Activated CD4-positive, alpha-beta T cell treated with anti-CD3 and anti-CD28 coated beads, Interleukin-2, amount 10 ng/mL, durations not matched to agents 24 days and 14 days (primary cell): ENCODE data around the gene RABGEF1. TPM values are rescaled to one million over a fixed set of nuclear protein-coding genes. Genes with fewer than 3 reads are reported as not detected.
"Not testable (repeated sequence)": the region's sequence is repeated elsewhere in the genome, so short reads cannot be mapped to it uniquely, and the experiment has no call there.

Source experiments
- DNase-seq: peaks from one replicate; pipeline ENCODE4 v3.0.0; 2022
- H3K27ac Mint-ChIP-seq: one replicate; pipeline ENCODE4 v1.8.0; 2022; ENCODE audit warnings: mild to moderate bottlenecking, mixed read lengths
- H3K27me3 Mint-ChIP-seq: one replicate; pipeline ENCODE4 v1.8.0; 2022; ENCODE audit warnings: mixed read lengths
- H3K36me3 Mint-ChIP-seq: one replicate; pipeline ENCODE4 v1.8.0; 2022; ENCODE audit warnings: low read depth, mild to moderate bottlenecking, mixed read lengths
- H3K4me1 Mint-ChIP-seq: one replicate; pipeline ENCODE4 v1.8.0; 2021; ENCODE audit warnings: mixed read lengths
- H3K4me3 Mint-ChIP-seq: one replicate; pipeline ENCODE4 v1.8.0; 2022; ENCODE audit warnings: mild to moderate bottlenecking, moderate library complexity, mixed read lengths
- H3K9me3 Mint-ChIP-seq: one replicate; pipeline ENCODE4 v1.8.0; 2021; ENCODE audit warnings: mixed read lengths
- intact Hi-C: fragments of 100-400 bp; cut with micrococcal nuclease; formaldehyde crosslinking; loops from one replicate; pipeline ENCODE4 v1.15.1; 2023
- total RNA-seq: library from RNA; stranded (reverse); gene quantifications from 2 replicates; pipeline ENCODE4 v1.2.3, GENCODE V29; 2022

Gene RABGEF1
- total RNA-seq, 1 donor from 2014 or later: 23.8 TPM

DNA sequence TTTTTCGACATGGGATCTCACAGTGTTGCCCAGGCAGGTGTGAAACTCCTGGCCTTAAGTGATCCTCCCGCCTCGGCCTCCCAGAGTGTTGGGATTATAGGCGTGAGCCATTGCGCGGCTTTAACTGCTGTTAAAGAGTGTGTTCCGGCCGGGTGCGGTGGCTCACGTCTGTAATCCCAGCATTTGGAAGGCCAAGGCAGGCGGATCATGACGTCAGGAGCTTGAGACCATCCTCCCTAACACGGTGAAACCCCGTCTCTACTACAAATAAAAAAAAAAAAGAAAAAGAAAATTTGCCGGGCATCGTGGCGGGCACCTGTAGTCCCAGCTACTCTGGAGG, 1.1 kb downstream of the RABGEF1 start:
- DNase-seq: no peak
- H3K27me3 Mint-ChIP-seq: no peaks in the 10 kb centered on the region
- peaks cover 20% of the 10 kb centered on the region for H3K4me1 Mint-ChIP-seq
- intact Hi-C loops: loop anchor here (2.0 to 5.0 kb wide), 6 partner anchors 36 to 255 kb away; partner anchors contain the start of genes TMEM248 and TYW1
- peaks cover 17% of the 10 kb centered on the region for H3K36me3 Mint-ChIP-seq
- H3K27ac Mint-ChIP-seq: no peak overlapping the region
- H3K4me3 Mint-ChIP-seq: peak overlapping the region; percentile 97
- no peaks in the 10 kb centered on the region for H3K9me3 Mint-ChIP-seq

DNA sequence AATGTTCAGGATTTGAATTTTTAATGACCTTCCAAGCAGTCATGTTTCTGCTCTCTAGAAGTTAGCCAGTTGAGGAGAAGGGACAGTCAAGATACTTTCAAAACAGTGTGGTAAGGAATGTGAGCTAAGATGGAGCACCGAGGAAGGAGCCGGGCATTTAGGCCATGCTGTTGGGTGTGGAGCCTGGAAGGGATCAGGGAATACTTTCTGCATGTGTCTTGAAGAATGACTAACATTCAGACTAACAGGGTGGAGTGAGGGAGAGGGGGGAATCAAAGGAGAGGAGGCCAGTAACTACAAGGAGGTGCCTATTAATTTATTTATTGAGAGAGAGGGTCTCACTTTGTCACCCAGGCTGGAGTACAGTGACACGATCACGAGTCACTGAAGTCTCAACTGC, 1.8 kb downstream of the RABGEF1 start:
- intact Hi-C loops: loop anchor here (5.0 kb wide), 1 partner anchor 35 kb away; no protein-coding TSS in a partner anchor
- DNase-seq, H3K27me3 Mint-ChIP-seq, H3K9me3 Mint-ChIP-seq, H3K27ac Mint-ChIP-seq: not testable (repeated sequence)
- H3K4me1 Mint-ChIP-seq: peaks cover 18% of the 10 kb centered on the region
- H3K36me3 Mint-ChIP-seq: peaks cover 13% of the 10 kb centered on the region
- peak overlapping the region; percentile 6 for H3K4me3 Mint-ChIP-seq

DNA sequence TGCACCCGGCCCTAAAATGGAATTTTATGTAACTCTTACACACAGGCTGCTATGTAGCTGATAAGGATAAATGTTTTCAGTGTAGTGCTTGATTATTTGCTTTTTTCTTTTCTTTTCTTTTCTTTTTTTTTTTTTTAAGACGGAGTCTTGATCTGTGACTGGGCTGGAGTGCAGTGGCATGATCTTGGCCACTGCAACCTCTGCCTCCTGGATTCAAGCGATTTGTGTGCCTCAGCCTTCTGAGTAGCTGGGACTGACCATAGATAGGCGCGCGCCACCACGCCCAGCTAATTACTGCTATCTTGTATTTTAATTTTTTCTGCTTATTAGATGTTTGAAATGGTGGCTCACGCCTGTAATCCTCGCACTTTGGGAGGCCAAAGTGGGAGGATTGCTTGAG, 3.4 kb downstream of the RABGEF1 start:
- no peaks in the 10 kb centered on the region for H3K27me3 Mint-ChIP-seq
- intact Hi-C loops: loop anchor here (5.0 kb wide), 1 partner anchor 33 kb away; no protein-coding TSS in a partner anchor
- H3K4me1 Mint-ChIP-seq: peaks cover 18% of the 10 kb centered on the region
- H3K4me3 Mint-ChIP-seq: no peak overlapping the region
- H3K27ac Mint-ChIP-seq: no peak overlapping the region
- H3K36me3 Mint-ChIP-seq: peaks cover 11% of the 10 kb centered on the region
- no peaks in the 10 kb centered on the region for H3K9me3 Mint-ChIP-seq
- DNase-seq: no peak

DNA sequence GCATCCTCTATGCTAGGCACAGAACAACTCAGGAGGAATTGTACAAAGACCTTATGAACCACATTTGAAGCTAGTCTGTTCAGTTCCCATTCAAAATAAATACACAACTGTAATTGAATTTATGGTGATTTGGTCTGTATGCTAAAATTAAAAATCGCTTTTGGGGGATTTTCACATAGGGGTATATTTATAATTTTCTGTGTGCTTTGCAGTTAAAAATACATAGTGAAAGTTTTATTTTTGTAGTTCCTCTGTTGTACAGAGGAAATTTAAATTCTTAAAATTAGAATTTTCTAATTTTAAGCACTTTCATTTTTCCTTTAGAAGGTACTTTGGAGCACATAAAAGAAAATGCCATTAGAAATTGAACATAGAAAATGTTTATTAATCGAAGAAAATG, 6.9 kb downstream of the RABGEF1 start:
- no peaks in the 10 kb centered on the region for H3K27me3 Mint-ChIP-seq
- H3K27ac Mint-ChIP-seq: no peak overlapping the region
- peaks cover 5% of the 10 kb centered on the region for H3K36me3 Mint-ChIP-seq
- H3K4me1 Mint-ChIP-seq: peaks cover 12% of the 10 kb centered on the region
- H3K9me3 Mint-ChIP-seq: no peaks in the 10 kb centered on the region
- H3K4me3 Mint-ChIP-seq: no peak overlapping the region
- no peak for DNase-seq
- intact Hi-C loops: no loop called here

DNA sequence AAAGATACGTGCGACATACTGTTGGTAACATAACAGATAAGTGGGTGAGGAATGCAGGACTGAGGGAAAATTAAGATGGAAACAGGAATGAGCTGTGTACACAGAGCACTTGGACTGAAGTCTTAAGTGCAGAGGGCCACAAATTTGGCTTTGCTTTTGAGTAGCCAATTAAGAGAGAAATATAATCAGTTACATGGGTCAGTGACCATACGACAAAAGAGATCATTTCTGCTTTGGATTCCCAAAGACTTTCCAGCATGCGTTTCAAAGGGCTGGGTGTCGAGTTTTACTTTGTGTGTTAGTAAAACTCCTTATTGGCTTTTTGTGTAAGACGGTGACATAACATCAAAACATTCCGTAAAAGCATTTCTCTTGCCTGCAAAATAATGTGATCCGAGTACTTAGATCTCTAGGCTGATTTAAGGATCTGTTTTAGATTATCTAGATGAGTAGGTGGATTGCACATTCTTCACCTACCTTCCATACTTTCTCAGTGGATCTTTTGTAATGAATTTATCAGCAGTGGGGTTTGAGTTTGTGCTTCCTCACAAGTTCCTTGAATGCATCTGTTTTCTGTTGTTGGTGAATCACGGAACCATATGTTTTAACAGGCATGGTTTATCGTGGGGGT, 7.5 kb downstream of the RABGEF1 start:
- H3K9me3 Mint-ChIP-seq: no peaks in the 10 kb centered on the region
- H3K27ac Mint-ChIP-seq: no peak overlapping the region
- H3K27me3 Mint-ChIP-seq: no peaks in the 10 kb centered on the region
- H3K36me3 Mint-ChIP-seq: peaks cover 5% of the 10 kb centered on the region
- intact Hi-C loops: no loop called here
- H3K4me3 Mint-ChIP-seq: no peak overlapping the region
- no peak for DNase-seq
- H3K4me1 Mint-ChIP-seq: peaks cover 8% of the 10 kb centered on the region

DNA sequence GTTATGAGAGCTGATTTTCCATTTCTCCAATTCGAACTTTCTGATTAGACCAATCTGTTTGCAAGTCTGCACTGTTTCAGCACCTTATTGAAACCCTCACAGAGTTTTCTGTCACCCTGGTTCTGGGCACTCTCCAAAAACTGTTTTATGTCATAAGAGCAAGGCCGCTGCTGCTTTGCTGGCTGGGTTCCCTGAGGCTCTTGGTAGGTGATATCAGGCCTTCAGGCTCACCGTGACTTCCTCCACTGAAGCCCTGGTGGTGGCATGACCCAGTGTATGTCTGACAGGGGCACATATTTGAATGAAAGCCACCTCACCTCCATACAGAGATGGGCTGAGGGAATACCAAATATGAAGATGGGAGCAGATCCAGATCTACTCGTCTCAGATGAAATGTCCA, 8.3 kb downstream of the RABGEF1 start:
- H3K27ac Mint-ChIP-seq: no peak overlapping the region
- H3K4me1 Mint-ChIP-seq: peaks cover 8% of the 10 kb centered on the region
- intact Hi-C loops: no loop called here
- no peak for DNase-seq
- no peaks in the 10 kb centered on the region for H3K27me3 Mint-ChIP-seq
- H3K36me3 Mint-ChIP-seq: peaks cover 5% of the 10 kb centered on the region
- H3K9me3 Mint-ChIP-seq: no peaks in the 10 kb centered on the region
- H3K4me3 Mint-ChIP-seq: no peak overlapping the region

DNA sequence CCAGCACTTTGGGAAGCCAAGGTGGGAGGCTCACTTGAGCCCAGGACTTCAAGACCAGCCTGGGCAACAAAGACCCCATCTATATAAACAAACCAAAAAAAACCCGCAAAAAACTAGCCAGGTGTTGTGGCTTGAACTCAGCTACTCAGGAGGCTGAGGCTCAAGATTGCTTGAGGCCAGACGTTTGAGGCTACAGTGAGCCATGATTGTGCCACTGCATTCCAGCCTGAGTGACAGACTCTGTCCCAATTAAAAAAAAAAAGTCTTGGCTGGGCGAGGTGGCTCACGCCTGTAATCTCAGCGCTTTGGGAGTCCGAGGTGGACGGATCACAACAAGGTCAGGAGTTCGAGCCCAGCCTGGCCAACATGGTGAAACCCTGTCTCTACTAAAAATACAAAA, 11.4 kb downstream of the RABGEF1 start:
- Mint-ChIP-seq H3K4me3 (no peak overlapping the region), H3K9me3 (no peaks in the 10 kb centered on the region), H3K4me1 (peaks cover 11% of the 10 kb centered on the region), H3K27me3 (no peaks in the 10 kb centered on the region), H3K36me3 (peaks cover 4% of the 10 kb centered on the region), H3K27ac (no peak overlapping the region)
- intact Hi-C loops: no loop called here
- DNase-seq: no peak

DNA sequence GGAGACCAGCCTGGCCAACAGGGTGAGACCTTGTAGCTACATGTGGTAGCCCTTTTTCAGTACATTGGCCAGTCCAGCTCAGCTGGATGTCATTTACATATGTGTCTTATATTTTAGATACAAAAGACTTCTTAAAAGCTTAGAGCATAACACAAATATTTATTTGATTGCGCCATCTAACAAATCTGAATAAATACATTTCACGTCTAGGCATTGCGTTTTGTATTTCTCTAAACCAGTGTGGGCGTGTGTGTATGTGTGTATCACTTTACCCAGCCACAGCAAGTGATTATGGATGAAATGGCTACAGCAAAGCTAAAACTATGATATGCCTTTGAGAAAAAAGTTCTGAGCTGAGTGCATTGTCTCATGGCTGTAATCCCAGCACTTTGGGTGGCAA, 14.0 kb downstream of the RABGEF1 start:
- no peak overlapping the region for H3K27ac Mint-ChIP-seq
- no peak for DNase-seq
- peaks cover 7% of the 10 kb centered on the region for H3K36me3 Mint-ChIP-seq
- peaks cover 20% of the 10 kb centered on the region for H3K4me1 Mint-ChIP-seq
- no peaks in the 10 kb centered on the region for H3K9me3 Mint-ChIP-seq
- H3K27me3 Mint-ChIP-seq: no peaks in the 10 kb centered on the region
- intact Hi-C loops: no loop called here
- no peak overlapping the region for H3K4me3 Mint-ChIP-seq

DNA sequence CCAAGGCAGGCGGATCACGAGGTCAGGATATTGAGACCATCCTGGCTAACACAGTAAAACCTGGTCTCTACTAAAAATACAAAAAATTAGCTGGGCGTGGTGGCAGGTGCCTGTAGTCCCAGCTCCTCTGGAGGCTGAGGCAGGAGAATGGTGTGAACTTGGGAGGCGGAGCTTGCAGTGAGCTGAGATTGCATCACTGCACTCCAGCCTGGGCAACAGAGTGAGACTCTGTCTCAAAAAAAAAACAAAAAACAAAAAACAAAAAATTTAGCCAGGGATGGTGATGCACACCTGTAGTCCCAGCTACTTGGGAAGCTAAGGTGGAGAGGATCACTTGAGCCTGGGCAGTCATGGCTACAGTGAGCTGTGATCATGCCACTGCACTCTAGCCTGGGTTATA, 14.5 kb downstream of the RABGEF1 start:
- H3K27me3 Mint-ChIP-seq, DNase-seq, H3K4me3 Mint-ChIP-seq, H3K36me3 Mint-ChIP-seq, intact Hi-C loops, H3K9me3 Mint-ChIP-seq, H3K27ac Mint-ChIP-seq: not testable (repeated sequence)
- peaks cover 20% of the 10 kb centered on the region for H3K4me1 Mint-ChIP-seq

DNA sequence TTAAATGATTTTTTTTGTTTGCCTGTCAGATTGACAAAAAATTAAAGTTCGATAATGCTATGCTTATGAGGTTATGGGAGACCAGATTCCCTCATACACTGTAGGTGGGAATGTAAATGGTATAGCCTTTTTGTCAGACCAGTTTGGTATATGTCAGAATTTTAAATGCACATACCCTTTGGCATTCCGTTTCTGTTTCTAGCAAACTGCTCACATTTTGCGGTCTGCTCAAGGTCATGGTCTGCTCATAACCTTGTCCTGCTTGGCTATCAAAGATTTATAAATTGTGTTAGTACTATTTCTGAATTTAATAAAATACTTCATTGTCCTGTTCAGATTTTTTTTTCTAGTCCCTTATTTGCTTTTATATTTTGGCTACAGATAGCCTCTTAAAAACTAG, 15.7 kb downstream of the RABGEF1 start:
- DNase-seq, H3K27me3 Mint-ChIP-seq, H3K4me3 Mint-ChIP-seq, H3K36me3 Mint-ChIP-seq, intact Hi-C loops, H3K9me3 Mint-ChIP-seq: not testable (repeated sequence)
- H3K27ac Mint-ChIP-seq: peak overlapping the region; percentile 38
- H3K4me1 Mint-ChIP-seq: peaks cover 21% of the 10 kb centered on the region

DNA sequence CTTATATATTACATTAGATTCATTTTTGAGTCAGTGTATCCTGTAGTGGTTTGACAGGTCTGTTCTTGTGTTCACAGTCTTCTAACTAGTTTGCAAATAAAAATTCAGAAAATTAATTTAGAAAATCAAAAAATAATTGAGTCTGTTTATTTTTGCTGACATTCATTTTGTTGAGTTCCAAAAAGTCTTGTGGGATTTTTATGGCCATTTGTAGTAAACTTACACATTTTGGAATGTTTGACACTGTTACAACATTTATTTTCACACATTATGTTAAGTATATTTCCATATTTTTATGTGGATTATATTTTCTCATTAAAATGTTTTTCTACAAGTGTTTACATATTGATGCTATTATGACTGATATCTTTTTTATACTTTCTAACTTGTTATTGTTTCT, 16.4 kb downstream of the RABGEF1 start:
- no peak for DNase-seq
- H3K9me3 Mint-ChIP-seq: no peaks in the 10 kb centered on the region
- no peaks in the 10 kb centered on the region for H3K27me3 Mint-ChIP-seq
- H3K4me1 Mint-ChIP-seq: peaks cover 20% of the 10 kb centered on the region
- no peak overlapping the region for H3K4me3 Mint-ChIP-seq
- intact Hi-C loops: no loop called here
- H3K36me3 Mint-ChIP-seq: peaks cover 10% of the 10 kb centered on the region
- no peak overlapping the region for H3K27ac Mint-ChIP-seq

DNA sequence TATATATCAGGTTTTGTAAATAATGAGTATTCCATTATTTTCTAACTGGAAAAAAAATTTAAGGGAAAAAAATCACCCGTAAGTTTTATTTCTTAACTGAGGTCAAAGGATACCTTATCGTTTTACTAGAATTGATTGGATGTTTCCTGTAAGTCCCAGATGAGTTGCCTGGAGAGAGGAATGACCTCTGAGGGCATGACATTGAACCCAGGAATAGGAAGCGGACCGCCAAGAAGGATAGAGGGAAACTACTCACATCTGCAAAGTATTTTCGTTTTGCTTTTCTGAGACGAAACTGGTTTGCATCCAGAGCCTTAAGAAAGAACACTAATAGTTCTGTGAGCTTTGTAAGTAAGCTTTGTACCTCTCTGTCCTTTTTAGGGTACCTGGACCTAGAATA, 17.4 kb downstream of the RABGEF1 start:
- DNase-seq: no peak
- no peak overlapping the region for H3K27ac Mint-ChIP-seq
- no peak overlapping the region for H3K4me3 Mint-ChIP-seq
- no peaks in the 10 kb centered on the region for H3K27me3 Mint-ChIP-seq
- peaks cover 12% of the 10 kb centered on the region for H3K36me3 Mint-ChIP-seq
- H3K4me1 Mint-ChIP-seq: peaks cover 20% of the 10 kb centered on the region
- intact Hi-C loops: no loop called here
- no peaks in the 10 kb centered on the region for H3K9me3 Mint-ChIP-seq

DNA sequence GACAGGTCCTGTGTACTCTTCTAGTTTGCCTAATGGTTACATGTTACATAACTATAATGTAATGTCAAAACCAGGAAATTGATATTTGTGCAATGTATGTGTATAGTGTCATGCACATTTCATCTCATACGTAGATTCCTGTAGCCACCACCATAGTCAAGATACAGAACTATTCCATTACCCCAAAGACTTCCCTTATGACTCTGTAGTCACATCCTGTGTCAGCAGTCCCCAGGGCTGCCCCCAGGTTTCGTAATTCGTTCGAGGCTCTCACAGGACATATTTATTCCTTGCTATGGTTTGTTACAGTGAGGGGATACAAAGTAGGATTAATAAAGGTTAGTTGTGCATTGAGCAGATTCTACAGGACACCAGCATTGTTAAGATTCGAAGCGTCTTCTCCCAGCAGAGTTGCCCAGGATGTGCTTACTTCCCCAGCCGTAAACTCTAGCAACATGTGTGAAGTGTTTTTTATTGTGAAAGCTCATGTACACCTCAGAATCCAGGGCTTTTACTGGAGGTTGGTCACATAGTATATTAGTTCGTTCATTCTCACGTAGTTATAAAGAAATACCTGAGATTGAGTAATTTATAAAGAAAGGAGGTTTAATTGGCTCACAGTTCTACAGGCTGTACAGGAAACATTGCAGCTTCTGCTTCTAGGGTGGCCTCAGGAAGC, 18.6 kb downstream of the RABGEF1 start:
- Mint-ChIP-seq H3K36me3 (peaks cover 17% of the 10 kb centered on the region), H3K9me3 (peaks cover 6% of the 10 kb centered on the region), H3K27ac (peak overlapping the region; percentile 74), H3K4me3 (no peak overlapping the region), H3K4me1 (peaks cover 20% of the 10 kb centered on the region), H3K27me3 (no peaks in the 10 kb centered on the region)
- intact Hi-C loops: loop anchor here (1.0 kb wide), 1 partner anchor 19 kb away; the partner anchor contains the start of gene RABGEF1
- DNase-seq: no peak

DNA sequence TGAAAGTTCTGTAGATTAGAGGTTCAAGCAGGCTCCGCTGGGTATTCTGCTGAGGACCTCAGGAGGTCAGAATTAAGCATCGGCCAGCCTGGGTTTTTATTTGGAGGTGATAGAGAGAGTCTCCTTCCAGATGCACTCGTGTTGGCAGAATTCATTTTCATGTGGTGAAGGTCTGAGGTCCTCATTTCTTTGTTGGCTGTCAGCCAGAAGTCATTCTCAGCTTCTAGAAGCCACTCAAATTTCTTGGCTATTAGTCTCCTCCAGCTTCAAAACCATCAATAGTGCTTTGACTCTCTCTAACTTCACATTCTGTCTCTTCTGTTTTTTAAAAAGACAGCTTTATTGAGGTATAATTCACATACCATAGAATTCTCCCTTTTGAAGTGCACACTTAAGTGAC, 22.6 kb downstream of the RABGEF1 start:
- intact Hi-C loops, DNase-seq, H3K27ac Mint-ChIP-seq, H3K9me3 Mint-ChIP-seq, H3K4me3 Mint-ChIP-seq, H3K27me3 Mint-ChIP-seq: not testable (repeated sequence)
- H3K36me3 Mint-ChIP-seq: peaks cover 19% of the 10 kb centered on the region
- peaks cover 23% of the 10 kb centered on the region for H3K4me1 Mint-ChIP-seq
